OCI-M1 (cell line): ENCODE data around the gene ISCU.

Experiments used
- DNase-seq: peaks from one replicate; lab custom pipeline; 2025; lab: John Stamatoyannopoulos, UW

The ISCU gene

GRCh38 chr12:108603743-108604142 lies 41.3 kb downstream of the ISCU start:
- no peak for DNase-seq

GRCh38 chr12:108604208-108604941 lies 42.0 kb downstream of the ISCU start:
- no peak for DNase-seq

GRCh38 chr12:108605000-108605689 lies 42.7 kb downstream of the ISCU start:
- no peak for DNase-seq

GRCh38 chr12:108605690-108606406 lies 43.5 kb downstream of the ISCU start:
- no peak for DNase-seq

- DNase-seq = no peak
These were observed 44.1 kb downstream of the ISCU start for GRCh38 chr12:108606492-108606891.

- DNase-seq = no peak
These were observed 45.7 kb downstream of the ISCU start for GRCh38 chr12:108607981-108608600.

- no peak for DNase-seq
These were observed 46.2 kb downstream of the ISCU start for GRCh38 chr12:108608616-108609015.

- peak; percentile 5 for DNase-seq
These were observed 47.3 kb downstream of the ISCU start for GRCh38 chr12:108609537-108610335.

- no peak for DNase-seq
These were observed 48.0 kb downstream of the ISCU start for GRCh38 chr12:108610336-108610815.

GRCh38 chr12:108610856-108611605 lies 48.6 kb downstream of the ISCU start:
- DNase-seq = no peak

- DNase-seq = peak; percentile 53
These were observed 49.6 kb downstream of the ISCU start for GRCh38 chr12:108611884-108612415.

GRCh38 chr12:108612788-108613282 lies 50.4 kb downstream of the ISCU start:
- DNase-seq = no peak

GRCh38 chr12:108613548-108613947 lies 51.2 kb downstream of the ISCU start:
- DNase-seq = no peak

GRCh38 chr12:108614041-108614440 lies 51.6 kb downstream of the ISCU start:
- DNase-seq = no peak

GRCh38 chr12:108614639-108615038 lies 52.2 kb downstream of the ISCU start:
- no peak for DNase-seq

GRCh38 chr12:108615918-108616317 lies 53.5 kb downstream of the ISCU start:
- no peak for DNase-seq

GRCh38 chr12:108616359-108616758 lies 54.0 kb downstream of the ISCU start:
- no peak for DNase-seq

- DNase-seq = no peak
These were observed 54.8 kb downstream of the ISCU start for GRCh38 chr12:108616941-108617858.
